ENCODE data around the gene LRCH1.

GRCh38 chr13:46565808-46566750, 13.1 kb downstream of the LRCH1 start:
- no peak for TF ChIP-seq CTCF (IDR thresholded peaks at IDR 0.05)
- no peak for TF ChIP-seq EZH2 (IDR thresholded peaks at IDR 0.05)
- TF ChIP-seq EZH2phosphoT487 (IDR thresholded peaks at IDR 0.05), result no peak
